Gastrocnemius medialis (tissue), 4 donors: ENCODE data around the gene VSTM2L.

Experiments used
- POLR2A ChIP-seq, 2 donors: fragments of 450-650 bp; IDR thresholded peaks; one replicate each; pipeline ENCODE4 v1.6.1; 2017; ENCODE audit warnings: antibody characterized with exemption in 2 of 2, mild to moderate bottlenecking in 2 of 2, moderate library complexity in 2 of 2
- TF ChIP-seq, protein P1 (sequence below), 5 experiments: fragments of 450-650 bp in 3 of 5; fragments of 200-600 bp in 2 of 5; sonication (generic) in 2 of 5; IDR thresholded peaks in 4 of 5; conservative IDR thresholded peaks in 1 of 5; 1 replicate in 4 of 5; 2 replicates in 1 of 5; pipeline ENCODE4 v1.5.1; 2016 to 2019; ENCODE audit warnings: antibody characterized with exemption in 5 of 5, mild to moderate bottlenecking in 3 of 5, moderate library complexity in 3 of 5

DNA sequence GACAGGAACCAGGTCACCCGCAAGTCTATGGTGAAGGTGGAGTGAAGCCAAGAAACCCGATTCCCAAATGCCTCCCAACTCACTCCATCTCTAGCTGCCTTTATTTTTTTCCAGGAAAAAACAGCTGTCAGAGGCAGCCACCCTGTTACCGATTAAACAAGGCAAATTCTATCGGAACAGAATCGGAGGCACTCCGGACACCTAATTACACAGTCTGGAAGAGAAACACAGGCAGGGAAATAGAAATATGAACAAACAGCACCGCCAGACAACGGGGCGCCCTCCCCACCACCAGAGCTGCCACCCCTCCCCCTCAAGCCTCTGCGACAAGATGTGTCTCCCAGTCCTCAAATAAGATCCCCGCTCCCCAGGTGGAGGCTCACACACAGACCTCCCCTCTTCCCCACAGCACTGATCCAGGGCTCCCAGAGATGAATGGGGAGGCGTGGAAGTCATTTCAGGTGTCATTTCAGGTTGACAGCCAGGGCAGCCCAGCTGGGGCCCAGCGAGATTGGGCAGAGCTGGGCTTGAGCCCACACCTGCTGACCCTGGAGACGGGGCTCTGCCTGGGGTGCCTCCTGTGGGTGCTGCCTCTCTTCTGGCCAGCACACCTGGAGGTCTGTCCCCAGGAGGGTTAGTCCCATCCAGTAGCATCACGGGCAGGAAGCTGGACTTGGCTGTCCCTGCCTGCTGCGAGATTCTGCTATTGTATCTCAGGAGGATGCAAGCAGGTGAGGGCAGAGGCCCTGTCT, 19.8 kb upstream of the VSTM2L start:
- TF ChIP-seq, protein P1, sequence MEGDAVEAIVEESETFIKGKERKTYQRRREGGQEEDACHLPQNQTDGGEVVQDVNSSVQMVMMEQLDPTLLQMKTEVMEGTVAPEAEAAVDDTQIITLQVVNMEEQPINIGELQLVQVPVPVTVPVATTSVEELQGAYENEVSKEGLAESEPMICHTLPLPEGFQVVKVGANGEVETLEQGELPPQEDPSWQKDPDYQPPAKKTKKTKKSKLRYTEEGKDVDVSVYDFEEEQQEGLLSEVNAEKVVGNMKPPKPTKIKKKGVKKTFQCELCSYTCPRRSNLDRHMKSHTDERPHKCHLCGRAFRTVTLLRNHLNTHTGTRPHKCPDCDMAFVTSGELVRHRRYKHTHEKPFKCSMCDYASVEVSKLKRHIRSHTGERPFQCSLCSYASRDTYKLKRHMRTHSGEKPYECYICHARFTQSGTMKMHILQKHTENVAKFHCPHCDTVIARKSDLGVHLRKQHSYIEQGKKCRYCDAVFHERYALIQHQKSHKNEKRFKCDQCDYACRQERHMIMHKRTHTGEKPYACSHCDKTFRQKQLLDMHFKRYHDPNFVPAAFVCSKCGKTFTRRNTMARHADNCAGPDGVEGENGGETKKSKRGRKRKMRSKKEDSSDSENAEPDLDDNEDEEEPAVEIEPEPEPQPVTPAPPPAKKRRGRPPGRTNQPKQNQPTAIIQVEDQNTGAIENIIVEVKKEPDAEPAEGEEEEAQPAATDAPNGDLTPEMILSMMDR (IDR thresholded peaks at IDR 0.05 in 4 of 5, conservative IDR thresholded peaks at IDR 0.05 in 1 of 5), result no peak
- TF ChIP-seq POLR2A (IDR thresholded peaks at IDR 0.05), result no peak
